CD1c-positive myeloid dendritic cell (primary cell): ENCODE results near the gene TIGD3.

ENCODE experiments used
- DNase-seq: peaks from one replicate; pipeline ENCODE4 v3.0.0-alpha.2; 2016; ENCODE audit errors: extremely low spot score

The TIGD3 gene, protein sequence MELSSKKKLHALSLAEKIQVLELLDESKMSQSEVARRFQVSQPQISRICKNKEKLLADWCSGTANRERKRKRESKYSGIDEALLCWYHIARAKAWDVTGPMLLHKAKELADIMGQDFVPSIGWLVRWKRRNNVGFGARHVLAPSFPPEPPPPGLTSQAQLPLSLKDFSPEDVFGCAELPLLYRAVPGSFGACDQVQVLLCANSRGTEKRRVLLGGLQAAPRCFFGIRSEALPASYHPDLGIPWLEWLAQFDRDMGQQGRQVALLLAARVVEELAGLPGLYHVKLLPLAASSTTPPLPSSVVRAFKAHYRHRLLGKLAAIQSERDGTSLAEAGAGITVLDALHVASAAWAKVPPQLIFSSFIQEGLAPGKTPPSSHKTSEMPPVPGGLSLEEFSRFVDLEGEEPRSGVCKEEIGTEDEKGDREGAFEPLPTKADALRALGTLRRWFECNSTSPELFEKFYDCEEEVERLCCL

DNA sequence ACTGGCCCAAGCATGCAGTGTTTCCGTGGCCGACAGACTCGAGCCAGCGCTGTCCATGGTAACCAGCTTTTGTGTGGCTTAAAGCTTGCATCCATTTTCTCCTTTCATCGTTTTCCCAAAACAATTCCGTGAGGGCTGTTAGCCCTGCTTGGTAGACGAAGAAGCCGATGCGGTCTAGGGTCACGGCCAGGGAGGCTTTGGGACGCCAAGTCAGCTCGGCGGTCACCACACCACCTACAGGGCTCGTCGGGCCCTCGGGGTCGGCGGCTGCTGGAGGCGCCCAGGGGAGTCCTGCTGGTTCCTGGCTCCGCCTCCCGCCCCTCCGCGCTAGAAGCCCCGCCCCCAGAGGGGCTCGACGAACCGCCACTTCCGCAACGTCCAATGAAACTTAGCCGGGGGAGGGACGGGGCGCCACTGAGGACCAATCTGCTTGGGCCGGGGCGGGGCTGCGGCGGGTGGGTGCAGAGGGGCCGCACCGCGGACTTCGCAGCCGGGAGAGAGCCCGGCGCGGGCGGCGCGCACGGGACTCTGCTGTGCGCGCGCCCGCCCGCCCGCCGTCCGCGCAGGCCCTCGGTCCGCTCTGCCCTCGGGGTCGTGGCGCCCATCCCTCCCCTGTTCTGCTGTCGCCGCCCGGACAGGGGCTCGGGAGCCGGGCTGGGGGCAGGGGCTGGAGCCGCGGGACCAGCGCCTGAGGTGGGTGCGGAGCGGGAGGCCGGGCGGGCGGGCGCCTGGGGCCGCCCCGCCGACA is at the start of gene TIGD3:
Gene TIGD3, plus strand, starts transcription at position 487 of the 748 bp plus-strand sequence. CDS start 1,058 bp downstream, outside the sequence.
- DNase-seq, result peak; percentile 98

DNA sequence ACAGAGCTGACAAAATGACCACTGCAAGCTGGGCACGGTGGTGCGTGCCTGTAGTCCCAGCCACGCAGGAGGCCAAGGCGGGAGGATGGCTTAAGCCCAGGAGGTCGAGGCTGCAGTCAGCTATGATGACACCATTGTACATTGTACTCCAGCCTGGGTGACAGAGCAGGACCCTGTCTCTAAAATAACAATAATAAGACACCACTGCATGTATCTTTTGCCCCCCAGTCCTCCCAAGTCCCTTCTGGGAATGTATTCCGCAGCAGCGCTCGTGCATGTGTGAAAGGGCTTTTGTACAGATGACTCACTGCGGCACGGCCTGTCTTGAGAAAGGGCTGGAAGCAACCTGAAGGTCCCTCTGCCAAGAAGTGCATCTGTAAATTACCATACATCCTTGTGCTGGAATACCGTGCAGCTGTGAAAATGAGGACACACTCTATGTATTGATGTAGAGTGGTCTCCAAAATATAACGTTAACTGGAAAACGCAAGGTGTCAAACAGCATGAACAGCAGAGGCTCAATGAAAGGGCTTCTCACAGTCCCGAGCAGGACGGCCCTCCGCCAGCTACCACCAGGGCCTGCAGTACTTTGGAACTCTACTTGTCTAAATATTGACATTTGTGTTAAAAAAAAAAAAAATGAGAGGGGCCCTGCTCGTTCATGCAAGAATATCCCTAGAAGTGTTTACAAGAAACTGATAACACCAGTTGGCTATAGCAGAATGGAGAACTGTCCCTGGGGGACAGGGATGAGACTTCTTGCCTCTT is 48.9 kb upstream of the TIGD3 start:
- DNase-seq, result no peak

DNA sequence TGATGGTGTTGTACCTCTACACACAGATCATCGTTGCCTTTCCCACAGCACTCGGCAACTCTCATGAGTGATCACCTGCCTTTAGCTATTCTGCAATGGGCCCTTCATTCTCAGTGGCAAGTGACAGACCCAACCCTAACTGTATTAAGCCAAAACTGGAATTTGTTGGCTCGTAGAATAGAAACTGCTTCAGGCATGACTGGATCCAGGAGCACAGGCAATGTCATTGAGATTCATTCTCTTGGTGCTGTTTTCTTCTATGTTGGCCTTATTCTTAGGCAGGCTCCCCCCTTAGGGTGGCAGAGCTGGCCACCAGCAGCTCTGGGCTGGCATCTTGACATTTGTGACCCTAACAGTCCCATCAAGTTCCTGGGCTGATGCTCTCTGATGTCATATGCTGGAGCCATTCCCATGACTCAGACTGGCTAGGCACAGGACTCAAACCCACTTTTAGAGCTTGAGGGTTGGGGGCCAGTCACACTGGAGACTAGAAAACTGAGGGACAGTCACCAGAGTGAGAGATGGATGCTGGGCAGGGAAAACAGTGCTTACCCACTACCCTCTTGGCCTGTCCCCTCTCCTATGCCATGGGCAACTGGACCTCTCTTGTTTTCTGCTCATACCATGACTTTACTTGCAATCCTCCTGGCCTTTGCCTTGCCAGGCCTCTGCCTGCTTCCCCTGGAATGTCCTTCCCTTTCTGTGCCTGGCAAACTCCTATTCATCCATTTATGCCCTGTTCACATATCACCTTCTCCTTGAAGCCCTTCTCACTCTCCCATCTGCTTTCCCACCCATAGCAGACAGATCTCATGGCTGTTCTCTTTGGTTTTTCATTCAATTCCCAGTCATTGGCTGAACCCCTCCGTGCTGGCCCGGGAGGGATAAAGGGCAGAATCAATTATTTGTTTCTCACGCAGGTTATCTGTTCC is 47.0 kb upstream of the TIGD3 start:
- no peak for DNase-seq

DNA sequence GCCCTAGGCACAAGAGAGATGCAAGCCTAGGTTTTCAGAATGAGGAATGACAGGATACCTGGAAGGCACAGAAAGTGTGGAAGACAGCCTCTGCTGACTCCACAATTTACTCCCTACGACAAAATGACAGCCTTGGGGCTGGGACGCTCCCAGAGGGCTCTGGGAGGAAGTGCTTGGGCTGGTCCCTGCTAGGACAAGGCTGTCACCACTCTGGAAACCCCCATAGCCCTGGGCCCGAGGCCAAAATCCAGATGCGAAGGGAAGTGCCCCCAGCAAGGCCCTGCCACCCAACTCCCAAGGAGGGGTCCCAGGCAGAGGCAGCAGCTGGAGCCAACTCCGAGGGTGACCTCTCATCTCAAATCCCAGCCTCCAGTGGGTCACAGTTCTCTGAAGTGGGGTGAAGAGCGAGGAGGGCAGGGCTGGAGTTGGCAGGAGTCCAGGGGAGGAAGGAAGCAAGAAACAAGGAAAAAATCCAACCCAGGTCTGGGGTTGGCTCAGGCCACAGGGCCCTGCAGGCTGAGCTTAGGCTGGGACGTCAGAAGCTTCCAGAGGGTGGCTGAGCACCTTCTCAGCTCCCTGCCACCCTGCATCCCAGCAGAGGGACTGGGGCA is 46.2 kb upstream of the TIGD3 start:
- peak; percentile 85 for DNase-seq

DNA sequence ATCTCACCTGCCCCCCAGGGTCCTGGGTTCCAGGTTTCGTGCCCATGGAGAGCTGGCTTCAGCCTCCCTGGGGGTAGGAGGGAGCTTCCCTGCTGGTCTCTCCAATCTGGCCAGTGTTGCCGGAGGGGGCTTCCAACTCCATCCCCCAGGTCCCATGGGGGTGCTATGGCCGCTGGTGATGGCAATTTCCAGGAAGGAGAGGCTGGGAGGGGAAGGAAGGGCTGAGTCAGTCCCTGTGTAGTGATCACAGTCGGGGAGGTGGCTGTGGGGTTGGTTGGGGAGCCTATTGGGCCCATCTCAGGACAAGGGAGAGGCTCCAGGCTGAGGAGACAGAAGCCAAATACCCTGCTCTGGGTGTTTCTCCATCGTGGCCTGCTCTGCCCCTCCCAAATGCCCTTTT is 45.5 kb upstream of the TIGD3 start:
- DNase-seq, result no peak

DNA sequence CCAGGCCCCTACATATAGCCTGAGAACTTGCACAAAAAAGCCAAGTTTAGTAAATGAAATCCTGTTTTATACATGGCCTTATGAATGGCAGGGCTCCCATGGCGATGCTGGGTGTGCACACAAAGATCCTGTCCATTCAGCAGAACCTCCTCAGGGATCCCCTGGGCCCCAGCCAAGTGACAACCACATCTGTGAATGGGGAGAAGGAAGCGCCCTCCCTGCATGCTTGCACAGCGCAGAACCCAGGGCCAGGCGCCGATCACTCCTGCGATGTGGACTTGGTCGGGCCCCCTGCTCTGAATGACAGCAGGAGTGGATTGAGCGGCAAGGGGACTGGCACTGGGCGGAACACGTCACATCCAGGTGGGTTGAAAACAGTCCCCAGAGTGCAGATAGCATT is 44.3 kb upstream of the TIGD3 start:
- DNase-seq, result no peak

DNA sequence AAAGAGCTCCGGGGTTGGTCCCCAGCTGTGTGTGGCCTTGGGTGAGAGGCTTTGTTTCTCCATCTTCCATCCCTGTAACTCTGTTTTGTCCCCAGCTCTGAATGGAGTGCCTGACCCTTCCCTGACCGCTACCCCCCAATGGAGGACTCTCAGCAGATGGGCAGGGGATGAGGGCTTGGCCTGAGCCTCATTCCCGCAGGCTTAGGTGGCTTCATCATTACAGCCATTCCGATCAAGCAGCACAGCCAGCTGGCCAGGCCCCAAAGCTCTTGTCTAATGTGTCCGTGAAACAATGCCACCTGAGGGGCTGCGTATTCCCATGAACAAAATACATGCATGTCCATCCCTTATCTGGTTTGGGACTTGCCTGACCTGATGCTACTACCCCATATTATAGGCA is 43.8 kb upstream of the TIGD3 start:
- DNase-seq, result no peak

DNA sequence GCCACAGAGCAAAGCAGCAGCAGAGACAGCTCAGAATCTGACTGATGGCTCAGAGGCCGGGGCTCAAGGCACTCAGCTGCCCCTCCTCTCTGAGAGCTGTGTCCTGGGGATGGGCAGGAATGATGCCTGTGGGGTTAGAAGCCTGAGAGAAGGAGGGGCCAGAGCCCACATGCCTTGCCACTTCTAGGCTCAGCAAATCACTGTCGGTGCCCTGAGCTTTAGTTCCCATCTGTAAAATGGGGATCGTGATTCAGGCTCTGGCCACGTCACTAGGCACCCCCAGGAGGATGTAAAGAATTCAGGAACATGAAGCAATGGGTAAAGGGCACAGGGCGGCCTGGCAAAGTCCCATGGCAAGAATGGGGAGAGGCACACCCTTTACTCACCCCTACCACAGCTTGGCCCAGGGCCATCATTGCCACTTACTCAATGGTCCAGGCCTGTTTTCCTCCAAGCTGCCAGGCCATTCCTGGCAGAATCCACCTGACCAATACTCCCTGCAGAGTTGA is 43.3 kb upstream of the TIGD3 start:
- DNase-seq, result peak; percentile 55

DNA sequence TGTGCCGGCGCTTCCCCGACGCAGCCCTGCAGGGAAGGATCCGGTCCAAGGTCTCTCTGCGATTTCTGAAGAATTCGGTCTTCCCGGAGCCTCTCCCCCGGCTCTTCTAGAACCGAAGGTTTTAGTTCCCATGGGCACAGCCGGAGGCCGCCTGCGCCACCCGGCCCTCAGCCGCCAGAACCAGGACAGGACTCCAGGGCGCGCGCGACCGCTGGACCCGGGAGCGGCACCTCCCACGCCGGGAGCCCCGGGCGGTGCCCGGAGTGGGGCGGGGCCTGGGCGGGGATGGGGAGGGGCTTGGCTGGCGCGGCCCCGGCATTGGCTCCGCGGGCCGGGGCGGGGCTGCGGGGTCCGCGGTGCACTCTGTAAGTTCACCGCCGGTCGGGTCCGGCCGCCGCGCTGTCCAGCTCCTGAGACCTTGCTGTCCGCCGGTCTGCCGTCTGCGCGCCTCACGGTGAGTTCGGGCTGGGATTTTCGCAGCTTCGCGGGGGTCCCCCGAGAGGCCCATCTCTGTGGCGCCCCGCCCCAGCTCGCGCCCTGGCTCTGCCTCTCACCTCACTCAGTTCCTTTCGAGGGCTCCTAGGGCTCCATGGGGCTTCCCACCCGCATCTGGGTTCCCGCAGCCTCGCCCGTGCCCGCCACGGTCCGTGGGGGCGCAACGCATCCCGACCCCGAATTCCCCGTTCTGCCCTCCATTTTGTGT is 39.9 kb upstream of the TIGD3 start, which contains the start of gene CDC42EP2:
Gene CDC42EP2, plus strand, starts transcription at position 366 of the 703 bp plus-strand sequence. CDS start 6,033 bp downstream, outside the sequence.
- peak; percentile 94 for DNase-seq

DNA sequence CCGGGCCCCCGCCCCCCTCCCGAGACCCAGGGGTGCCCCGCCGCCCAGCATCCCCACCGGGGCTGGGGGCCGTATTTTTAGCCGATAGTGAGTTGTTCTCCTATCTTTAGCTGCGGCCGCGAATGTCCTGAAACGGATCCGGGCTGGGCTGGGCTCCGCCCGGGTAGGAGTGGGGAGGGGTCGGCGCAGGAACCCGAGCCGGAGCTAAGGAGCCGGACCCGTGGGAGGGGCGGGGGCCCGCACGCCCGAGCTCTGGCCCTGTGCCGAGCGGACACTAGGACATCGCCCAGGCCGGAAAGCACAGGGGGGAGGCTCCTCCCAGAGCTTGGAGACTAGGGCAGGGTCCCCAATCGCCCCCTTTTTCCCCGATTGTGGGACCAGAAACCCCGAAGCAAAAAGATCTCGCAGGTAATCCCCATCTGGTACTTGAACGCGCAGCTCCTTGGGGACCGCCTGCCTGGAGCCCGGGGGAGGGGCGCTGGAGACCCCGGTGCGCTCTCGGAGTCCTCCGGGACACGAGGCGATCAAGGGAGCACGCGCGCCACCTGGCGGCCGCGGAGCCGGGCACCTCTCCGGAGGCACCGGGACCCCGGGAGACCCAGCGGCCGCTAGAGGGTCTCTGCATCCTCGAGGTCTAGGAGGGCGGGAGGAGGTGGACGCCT is 39.2 kb upstream of the TIGD3 start:
- peak; percentile 79 for DNase-seq

DNA sequence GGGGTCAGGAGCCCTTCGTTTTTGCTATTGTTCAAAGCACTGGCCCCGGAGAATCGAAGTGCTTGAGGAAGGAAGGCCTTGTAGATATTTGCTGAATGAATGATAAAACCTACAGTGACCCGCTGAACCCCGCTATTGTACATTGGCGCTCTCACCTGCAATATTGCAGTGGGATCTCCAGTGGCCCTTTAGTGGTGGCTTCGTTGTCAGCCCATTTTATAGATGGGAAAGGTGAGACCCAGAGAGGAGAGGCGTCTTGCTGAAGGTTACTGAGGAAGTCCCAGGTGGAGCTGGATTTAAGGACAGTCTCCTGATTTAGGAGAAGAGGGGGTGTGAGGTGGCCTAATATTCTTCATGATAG is 38.7 kb upstream of the TIGD3 start:
- DNase-seq, result no peak

DNA sequence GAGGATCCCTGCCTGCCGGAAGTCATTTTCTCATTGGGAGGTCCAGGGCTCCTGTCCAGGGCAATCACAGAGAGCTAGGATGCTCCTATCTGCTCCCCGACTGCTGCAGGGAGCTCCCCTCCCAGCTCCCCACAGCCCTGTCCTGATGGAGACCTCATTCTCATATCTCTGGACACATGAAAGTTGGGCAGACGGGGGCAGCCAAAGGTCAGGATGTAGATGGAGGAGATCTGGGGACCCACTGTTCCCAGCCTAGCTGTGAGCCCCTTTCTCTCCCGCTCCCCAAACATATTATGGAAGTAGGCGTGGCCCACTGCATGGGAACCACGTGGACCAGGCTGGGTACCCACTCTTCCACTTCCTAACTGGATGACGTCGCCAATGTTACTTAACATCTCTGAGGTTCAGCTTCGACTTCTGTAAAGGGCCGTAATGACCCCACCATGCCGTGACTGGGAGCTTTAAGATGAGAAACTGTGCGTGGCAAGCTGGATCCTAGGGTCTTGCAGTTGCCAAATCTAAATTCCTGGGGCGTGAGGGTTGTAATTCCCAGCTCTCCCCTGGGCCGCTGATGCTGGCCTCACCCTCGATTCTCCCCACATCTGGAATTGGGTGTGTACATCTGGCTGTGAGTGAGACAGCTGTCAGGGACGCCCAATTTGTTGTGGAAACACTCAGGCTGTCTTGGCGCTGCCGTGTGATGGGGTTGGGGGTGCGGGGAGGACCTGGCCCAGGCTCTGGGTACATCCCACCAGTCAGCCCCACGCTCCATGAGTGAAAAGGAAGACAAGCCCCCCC is 38.1 kb upstream of the TIGD3 start:
- DNase-seq, result peak; percentile 78

DNA sequence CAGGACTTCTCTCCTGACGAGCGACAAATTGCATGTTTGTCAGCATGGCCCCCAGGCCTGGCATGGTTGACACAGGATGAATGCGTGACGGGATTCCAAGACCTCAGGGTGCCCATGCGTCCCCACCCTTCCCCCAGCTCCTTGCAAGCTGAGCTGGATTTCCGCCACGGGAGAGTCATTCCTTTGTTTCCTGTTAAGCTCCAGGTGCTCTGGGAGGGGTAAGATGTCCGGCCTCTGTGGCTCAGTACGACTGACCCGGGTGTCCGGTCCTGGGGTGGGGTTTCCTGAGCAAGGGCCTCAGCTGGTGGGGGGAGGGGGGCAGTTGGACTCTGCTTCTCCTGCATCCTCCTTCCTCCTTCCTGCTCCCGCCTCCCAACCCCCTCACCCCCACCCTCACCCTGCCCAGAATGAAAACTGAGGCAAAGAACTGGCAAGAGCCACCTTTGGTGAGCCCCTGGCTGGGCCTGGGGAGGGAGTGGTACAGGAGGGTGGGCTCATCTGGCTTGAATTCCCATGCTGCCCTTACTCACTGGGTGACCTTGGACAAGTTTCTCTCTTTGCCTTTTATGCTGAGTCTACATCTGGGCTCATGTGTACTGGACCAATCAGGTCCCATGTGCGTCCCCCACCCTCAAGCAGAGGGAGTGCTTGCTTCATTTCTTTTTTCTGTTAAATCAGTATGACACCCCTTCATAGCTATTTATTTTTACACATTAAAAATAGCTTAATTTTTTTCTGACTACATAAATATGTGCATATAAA is 37.3 kb upstream of the TIGD3 start:
- no peak for DNase-seq

DNA sequence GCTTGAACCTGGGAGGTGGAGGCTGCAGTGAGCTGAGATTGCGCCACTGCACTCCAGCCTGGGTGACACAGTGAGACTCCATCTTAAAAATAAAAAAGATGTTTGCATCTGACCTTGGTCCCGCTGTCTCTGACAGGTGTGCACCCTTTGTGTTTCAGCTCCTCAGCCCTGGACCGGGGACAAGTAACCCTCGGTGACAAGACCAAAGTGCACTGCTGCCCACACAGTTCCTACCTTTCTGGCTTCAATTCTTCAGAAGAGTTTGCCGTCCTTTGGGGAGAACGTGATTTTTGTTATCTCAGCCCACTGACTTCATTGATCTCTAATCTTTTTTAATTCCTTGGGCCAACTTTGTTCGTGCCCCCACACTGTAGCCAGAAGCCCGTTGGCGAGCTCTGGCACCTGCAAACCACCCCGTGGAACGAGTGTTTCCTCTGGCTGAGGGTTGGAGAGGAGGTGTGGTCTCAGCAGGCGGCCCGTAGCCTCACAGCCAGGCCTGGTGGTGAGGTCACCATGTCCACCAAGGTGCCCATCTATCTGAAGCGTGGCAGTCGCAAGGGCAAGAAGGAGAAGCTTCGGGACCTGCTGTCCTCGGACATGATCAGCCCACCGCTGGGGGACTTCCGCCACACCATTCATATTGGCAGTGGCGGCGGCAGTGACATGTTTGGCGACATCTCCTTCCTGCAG is 34.0 kb upstream of the TIGD3 start:
- no peak for DNase-seq

DNA sequence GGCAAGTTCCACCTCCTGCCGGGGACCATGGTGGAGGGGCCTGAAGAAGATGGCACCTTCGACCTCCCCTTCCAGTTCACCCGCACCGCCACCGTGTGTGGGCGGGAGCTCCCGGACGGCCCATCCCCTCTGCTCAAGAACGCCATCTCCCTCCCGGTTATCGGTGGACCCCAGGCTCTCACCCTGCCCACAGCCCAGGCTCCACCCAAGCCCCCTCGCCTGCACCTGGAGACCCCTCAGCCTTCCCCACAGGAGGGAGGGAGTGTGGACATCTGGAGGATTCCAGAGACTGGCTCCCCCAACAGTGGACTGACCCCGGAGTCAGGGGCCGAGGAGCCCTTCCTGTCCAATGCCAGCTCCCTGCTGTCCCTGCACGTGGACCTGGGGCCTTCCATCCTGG is 33.5 kb upstream of the TIGD3 start:
- DNase-seq, result no peak

DNA sequence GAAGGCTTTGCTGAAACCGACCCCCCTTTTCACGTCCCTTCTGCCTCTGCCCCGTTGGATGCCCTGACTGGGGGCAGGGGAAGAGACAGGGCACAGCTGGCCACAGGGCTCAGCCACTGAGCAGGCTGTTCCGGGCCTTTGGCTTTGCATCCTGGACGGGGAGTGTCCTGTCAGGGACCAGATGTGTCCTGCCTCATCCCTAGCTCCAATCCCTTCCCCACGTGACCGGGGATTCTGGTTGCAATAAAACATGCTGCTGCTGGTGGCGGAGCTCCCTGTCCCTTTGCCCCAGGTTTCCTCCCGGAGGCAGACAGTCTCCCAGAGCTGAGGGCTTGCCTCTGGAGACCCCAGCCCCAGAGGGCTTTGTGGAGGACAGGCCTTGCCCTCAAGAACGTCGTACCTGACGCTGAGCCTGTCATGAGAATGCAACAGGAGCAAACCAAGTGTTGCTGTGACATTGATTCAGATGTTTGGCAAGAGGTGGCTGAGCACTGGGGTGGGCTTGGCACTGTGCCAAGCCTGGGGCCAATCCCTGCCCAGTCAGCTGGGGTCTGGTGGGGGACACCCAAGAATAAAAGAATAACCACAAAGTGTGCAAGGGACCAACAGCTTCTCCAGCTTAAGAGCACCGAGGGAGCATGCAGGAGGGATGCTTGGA is 32.6 kb upstream of the TIGD3 start:
- no peak for DNase-seq

DNA sequence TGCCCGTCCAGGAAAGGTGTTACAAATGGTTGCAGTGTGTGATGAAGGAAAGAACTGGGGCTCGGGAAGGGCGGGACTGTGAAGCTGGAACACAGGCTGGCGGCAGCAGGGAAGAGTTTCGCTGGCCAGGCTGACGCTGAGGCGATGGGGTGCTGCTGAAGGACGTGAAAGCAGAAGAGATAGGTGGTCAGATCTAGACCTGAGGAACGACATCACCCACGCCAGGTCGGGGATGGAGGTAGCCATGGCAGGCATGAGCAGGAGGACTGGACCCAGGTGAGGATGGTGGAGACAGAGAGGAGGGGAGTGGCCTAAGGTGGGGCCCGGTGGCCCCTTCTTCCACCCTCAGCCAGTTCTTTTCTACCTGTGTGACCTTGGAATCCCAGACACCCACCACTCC is 30.7 kb upstream of the TIGD3 start:
- no peak for DNase-seq
